OCI-LY1 (cell line): Measurements from ENCODE around the gene DPP6.

Experiments
- CTCF ChIP-seq: fragments of 200-600 bp; sonication (generic), shearing (Covaris generic); IDR thresholded peaks from 2 replicates; pipeline ENCODE4 v1.5.1; 2017; ENCODE audit warnings: mild to moderate bottlenecking, antibody characterized with exemption, low read length, moderate library complexity, mixed read lengths
- EZH2 ChIP-seq: fragments of 200-600 bp; sonication (generic), shearing (Covaris generic); IDR thresholded peaks from 2 replicates; pipeline ENCODE4 v1.8.0; 2017; ENCODE audit warnings: borderline replicate concordance, mixed run types, mild to moderate bottlenecking, antibody characterized with exemption, low read length, moderate library complexity, mixed read lengths

- TF ChIP-seq CTCF (no peak), EZH2 (no peak)
These were observed 399.6 kb downstream of the DPP6 start for GRCh38 chr7:154451480-154452457.
